ENCODE results near the gene GPC3.

DNA sequence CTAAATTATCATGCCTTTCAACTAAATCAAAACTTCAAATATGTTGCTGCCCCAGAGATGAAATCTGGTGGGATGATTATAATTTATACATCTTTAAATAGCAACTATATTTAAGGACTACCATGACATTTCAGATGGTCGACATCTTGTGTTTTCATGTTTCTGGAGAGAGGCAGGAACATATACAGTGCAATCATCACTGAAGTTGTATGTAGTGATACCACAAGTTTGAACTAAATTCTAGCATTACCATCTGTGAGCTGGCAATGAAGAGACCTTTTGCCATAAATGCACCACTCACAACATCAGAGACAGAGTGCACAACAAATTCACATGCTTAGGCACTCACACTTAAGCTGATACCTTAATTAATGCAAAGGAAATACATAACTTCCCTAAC lies 373.7 kb downstream of the GPC3 start:
- no peak for TF ChIP-seq CTCF (IDR thresholded peaks at IDR 0.05)
- no peak for TF ChIP-seq POLR2A (IDR thresholded peaks at IDR 0.05)

All from right lobe of liver (tissue), 4 donors.